Kidney (tissue), 14 donors: Measurements from ENCODE around the gene PALD1. TPM values are rescaled to one million over a fixed set of nuclear protein-coding genes. Genes with fewer than 3 reads are reported as not detected.
A peak's percentile ranks its signal among the peaks of the same experiment; 100 is the strongest.

Experiments used
- DNase-seq, 5 donors: peaks; one replicate each; pipeline ENCODE4 v3.0.0-alpha.2; 2013 to 2020
- FAIRE-seq: peaks from 2 replicates; lab custom pipeline; 2012; peaks lifted over from hg19 to GRCh38; lab: Jason Lieb, UNC
- H3K27ac ChIP-seq, 2 donors: one replicate each; pipeline ENCODE4 v1.7.0; 2013; ENCODE audit warnings: low read depth in 2 of 2, low read length in 2 of 2, inconsistent platforms in 1 of 2
- H3K27me3 ChIP-seq: one replicate; pipeline ENCODE4 v1.7.1; 2013; ENCODE audit warnings: low read length, inconsistent platforms; ENCODE audit not compliant: control insufficient read depth, insufficient read depth
- H3K36me3 ChIP-seq, 3 donors: one replicate each; pipeline versions ENCODE4 v1.7.0 to v1.7.1; 2013; ENCODE audit warnings: low read length in 3 of 3, control low read depth in 1 of 3, inconsistent platforms in 1 of 3; ENCODE audit not compliant: insufficient read depth in 3 of 3, control insufficient read depth in 2 of 3
- H3K4me1 ChIP-seq, 3 donors: one replicate each; pipeline versions ENCODE4 v1.7.0 to v1.7.1; 2013; ENCODE audit warnings: low read length in 3 of 3, inconsistent platforms in 1 of 3, low read depth in 1 of 3; ENCODE audit not compliant: control insufficient read depth in 2 of 3, insufficient read depth in 2 of 3
- H3K4me3 ChIP-seq, 3 donors: one replicate each; pipeline versions ENCODE4 v1.7.0 to v1.8.1; 2013; ENCODE audit warnings: low read length in 3 of 3, control low read depth in 1 of 3, inconsistent platforms in 1 of 3
- H3K9ac ChIP-seq, 3 donors: one replicate each; pipeline versions ENCODE4 v1.7.0 to v1.7.1; 2013; ENCODE audit warnings: low read length in 3 of 3, control low read depth in 1 of 3, inconsistent platforms in 1 of 3
- H3K9me3 ChIP-seq, 3 donors: one replicate each; pipeline versions ENCODE4 v1.7.0 to v1.7.1; 2013; ENCODE audit warnings: low read length in 3 of 3, control low read depth in 1 of 3, inconsistent platforms in 1 of 3; ENCODE audit not compliant: control insufficient read depth in 2 of 3, insufficient read depth in 1 of 3
- intact Hi-C: fragments of 100-400 bp; cut with DNase I; formaldehyde crosslinking; loops from one replicate; pipeline ENCODE4 v1.11.1; 2022
- polyA plus RNA-seq: library from polyadenylated mRNA; stranded (reverse); fragments of 350-450 nt; fragmentation: Illumina TruSeq; extraction: RNeasy Lipid Tissue Mini Kit (QIAGEN cat#74804); gene quantifications from one replicate; pipeline ENCODE4 v1.2.3, GENCODE V29; 2014; ENCODE audit warnings: low read depth, low replicate concordance; ENCODE audit not compliant: insufficient read depth
- total RNA-seq: library from RNA; stranded (reverse); fragmentation: NEBNext Ultra II Directional; extraction: Animal tissue kit (Norgen Biotek cat#: 25700); gene quantifications from one replicate; pipeline ENCODE4 v1.2.1, GENCODE V29; 2021
- TF ChIP-seq, protein P1 (sequence below): IDR thresholded peaks from 3 replicates; pipeline ENCODE4 v1.5.1; 2012; ENCODE audit warnings: mild to moderate bottlenecking, moderate library complexity, borderline replicate concordance; ENCODE audit not compliant: insufficient read depth; ENCODE audit errors: extremely low read depth
- donor health status: control.
- donor health status: control.
- donor health status: control.
- donor health status: control.
- donor health status: control.
- donor health status: DM: yes; HTN: yes; CAD: no.
- donor health status: Normal renal cell carcinoma (clear cell type).

The PALD1 gene
- total and polyA plus RNA-seq, 2 donors from 2014 or later, result 3.0 to 14.4 TPM

DNA sequence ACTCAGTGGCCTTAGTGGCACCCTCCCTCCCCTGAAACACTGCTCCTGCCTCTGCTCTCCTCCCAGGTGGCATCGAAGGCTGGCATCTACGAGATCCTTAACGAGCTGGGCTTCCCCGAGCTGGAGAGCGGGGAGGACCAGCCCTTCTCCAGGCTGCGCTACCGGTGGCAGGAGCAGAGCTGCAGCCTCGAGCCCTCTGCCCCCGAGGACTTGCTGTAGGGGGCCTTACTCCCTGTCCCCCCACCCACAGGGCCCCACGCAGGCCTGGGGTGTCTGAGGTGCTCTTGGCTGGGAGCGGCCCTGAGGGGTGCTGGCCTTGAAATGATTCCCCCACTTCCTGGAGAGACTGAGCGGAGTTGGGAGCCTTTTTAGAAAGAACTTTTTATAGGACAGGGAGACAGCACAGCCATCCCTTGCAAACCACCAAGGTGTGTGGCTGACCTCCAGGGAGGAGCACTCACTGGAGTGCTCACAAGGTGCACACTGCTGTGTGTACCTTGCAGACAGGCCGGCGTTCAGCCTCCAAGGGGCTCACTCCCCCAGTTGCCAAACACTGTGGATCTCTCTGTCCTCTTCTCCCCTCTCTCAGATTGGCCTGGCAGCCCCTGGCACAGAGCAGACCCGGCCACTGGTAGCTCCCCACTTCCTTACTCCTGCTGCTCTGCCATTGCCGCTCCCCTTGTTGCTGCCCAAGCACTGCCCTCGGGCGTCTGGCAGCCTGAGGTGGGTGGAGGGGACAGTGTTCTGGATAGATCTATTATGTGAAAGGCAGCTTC is 88.1 kb downstream of the PALD1 start:
- Histone ChIP-seq H3K9me3 (no peaks in the 10 kb centered on the region), H3K4me1 (no peaks in the 10 kb centered on the region), H3K27ac (no peak overlapping the region), H3K36me3 (no peaks in the 10 kb centered on the region), H3K27me3 (no peaks in the 10 kb centered on the region), H3K9ac (no peak overlapping the region), H3K4me3 (no peak overlapping the region)
- intact Hi-C loops, result loop anchor here (10.0 kb wide), 1 partner anchor 308 kb away; no protein-coding TSS in a partner anchor
- no peak for FAIRE-seq
- TF ChIP-seq, protein P1, sequence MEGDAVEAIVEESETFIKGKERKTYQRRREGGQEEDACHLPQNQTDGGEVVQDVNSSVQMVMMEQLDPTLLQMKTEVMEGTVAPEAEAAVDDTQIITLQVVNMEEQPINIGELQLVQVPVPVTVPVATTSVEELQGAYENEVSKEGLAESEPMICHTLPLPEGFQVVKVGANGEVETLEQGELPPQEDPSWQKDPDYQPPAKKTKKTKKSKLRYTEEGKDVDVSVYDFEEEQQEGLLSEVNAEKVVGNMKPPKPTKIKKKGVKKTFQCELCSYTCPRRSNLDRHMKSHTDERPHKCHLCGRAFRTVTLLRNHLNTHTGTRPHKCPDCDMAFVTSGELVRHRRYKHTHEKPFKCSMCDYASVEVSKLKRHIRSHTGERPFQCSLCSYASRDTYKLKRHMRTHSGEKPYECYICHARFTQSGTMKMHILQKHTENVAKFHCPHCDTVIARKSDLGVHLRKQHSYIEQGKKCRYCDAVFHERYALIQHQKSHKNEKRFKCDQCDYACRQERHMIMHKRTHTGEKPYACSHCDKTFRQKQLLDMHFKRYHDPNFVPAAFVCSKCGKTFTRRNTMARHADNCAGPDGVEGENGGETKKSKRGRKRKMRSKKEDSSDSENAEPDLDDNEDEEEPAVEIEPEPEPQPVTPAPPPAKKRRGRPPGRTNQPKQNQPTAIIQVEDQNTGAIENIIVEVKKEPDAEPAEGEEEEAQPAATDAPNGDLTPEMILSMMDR, result no peak
- peak in 2 of 5 donors; percentile 22 to 52 for DNase-seq

- no peak for FAIRE-seq
- Histone ChIP-seq H3K4me3 (no peak overlapping the region), H3K9me3 (no peaks in the 10 kb centered on the region), H3K9ac (no peak overlapping the region), H3K36me3 (no peaks in the 10 kb centered on the region), H3K27me3 (no peaks in the 10 kb centered on the region), H3K4me1 (no peaks in the 10 kb centered on the region), H3K27ac (no peak overlapping the region)
- DNase-seq, result peak in 2 of 5 donors; percentile 20 to 27
- intact Hi-C loops, result loop anchor here (10.0 kb wide), 1 partner anchor 307 kb away; no protein-coding TSS in a partner anchor
- TF ChIP-seq, protein P1, result no peak
These were observed 89.0 kb downstream of the PALD1 start for GRCh38 chr10:70567603-70568002.

- Histone ChIP-seq H3K4me3 (no peak overlapping the region), H3K27ac (no peak overlapping the region), H3K27me3 (no peaks in the 10 kb centered on the region), H3K36me3 (no peaks in the 10 kb centered on the region), H3K4me1 (no peaks in the 10 kb centered on the region), H3K9ac (no peak overlapping the region), H3K9me3 (no peaks in the 10 kb centered on the region)
- no peak for FAIRE-seq
- TF ChIP-seq, protein P1, result no peak
- intact Hi-C loops, result loop anchor here (10.0 kb wide), 1 partner anchor 307 kb away; no protein-coding TSS in a partner anchor
- peak in 1 of 5 donors; percentile 1 for DNase-seq
These were observed 89.5 kb downstream of the PALD1 start for GRCh38 chr10:70568113-70568512.
